K562 (cell line): ENCODE data around the gene GUCY2C. TPM values are rescaled to one million over a fixed set of nuclear protein-coding genes. Genes with fewer than 3 reads are reported as not detected.

Source experiments
- ATAC-seq: fragments of 200-7000 bp; cut with Tn5 transposase; 3 replicates; pipeline ENCODE4 v1.9.1; 2020; ENCODE audit warnings: moderate library complexity
- BruUV-seq: library from RNA; stranded (reverse); fragments of 400-500 nt; replicated peaks from 2 replicates; lab custom pipeline; 2021; lab: Mats Ljungman, UMichigan
- CTCF ChIA-PET: fragments of 300-600 bp; formaldehyde crosslinking; extraction: SDS; loops from one replicate; lab custom pipeline; 2021; ENCODE audit warnings: low intra/inter-chr PET ratio; lab: Yijun Ruan, JAX
- POLR2A ChIA-PET: fragments of 300-600, 350-650 bp; sonication (Branson Sonifier 250); formaldehyde crosslinking; extraction: SDS; loops from one replicate; lab custom pipeline; 2021; ENCODE audit warnings: antibody characterized with exemption, inconsistent platforms; lab: Yijun Ruan, JAX
- DNase-seq, 4 experiments: peaks; one replicate each; pipeline versions ENCODE4 v3.0.0 to v3.0.0-alpha.2; 2011 to 2018; ENCODE audit warnings: low spot score in 3 of 4, mixed read lengths in 3 of 4; ENCODE audit errors: extremely low read depth in 1 of 4
- FAIRE-seq: peaks from 2 replicates; lab custom pipeline; 2011; peaks lifted over from hg19 to GRCh38; lab: Jason Lieb, UNC
- H2AFZ ChIP-seq: 2 replicates; pipeline ENCODE4 v1.6.0; 2011; ENCODE audit warnings: low read depth, low read length, control low read depth, inconsistent platforms
- H3K27ac ChIP-seq: fragments of 200-600 bp; 3 replicates; pipeline ENCODE4 v1.8.0; 2011; ENCODE audit warnings: low read depth, mild to moderate bottlenecking, control low read depth, inconsistent platforms, low read length, moderate library complexity, mixed read lengths; ENCODE audit errors: extremely low read depth
- H3K27me3 ChIP-seq, 2 experiments: fragments of 300-600 bp in 1 of 2; 2 replicates in 1 of 2; 3 replicates in 1 of 2; pipeline versions ENCODE4 v1.6.0 to v1.8.0; 2011; ENCODE audit warnings: inconsistent platforms in 2 of 2, low read length in 2 of 2, mild to moderate bottlenecking in 1 of 2, mixed read lengths in 1 of 2, moderate library complexity in 1 of 2; ENCODE audit not compliant: control insufficient read depth in 2 of 2, insufficient read depth in 2 of 2
- H3K36me3 ChIP-seq: fragments of 300-600 bp; 3 replicates; pipeline ENCODE4 v1.8.0; 2011; ENCODE audit warnings: mild to moderate bottlenecking, low read length, inconsistent platforms; ENCODE audit not compliant: control insufficient read depth, insufficient read depth
- H3K4me1 ChIP-seq, 2 experiments: fragments of 200-600 bp in 1 of 2; replicated peaks in 1 of 2; 2 replicates in 1 of 2; 3 replicates in 1 of 2; pipeline versions ENCODE4 v1.5.1 to v1.8.0; 2011; ENCODE audit warnings: inconsistent platforms in 2 of 2, low read length in 2 of 2, mild to moderate bottlenecking in 1 of 2, mixed read lengths in 1 of 2, moderate library complexity in 1 of 2; ENCODE audit not compliant: control insufficient read depth in 2 of 2, insufficient read depth in 2 of 2
- H3K4me2 ChIP-seq: 2 replicates; pipeline ENCODE4 v1.6.1; 2011; ENCODE audit warnings: low read length, control low read depth, inconsistent platforms, mixed read lengths; ENCODE audit not compliant: insufficient read depth
- H3K4me3 ChIP-seq: fragments of 200-600 bp; sonication (generic), shearing (Covaris generic); 2 replicates; pipeline ENCODE4 v1.5.1; 2016; ENCODE audit warnings: control low read depth, inconsistent platforms
- H3K79me2 ChIP-seq: fragments of 200-600 bp; 3 replicates; pipeline ENCODE4 v1.8.0; 2011; ENCODE audit warnings: low read length, inconsistent platforms; ENCODE audit not compliant: control insufficient read depth, insufficient read depth
- H3K9ac ChIP-seq, 2 experiments: 2 replicates each; pipeline versions ENCODE4 v1.6.0 to v1.6.1; 2011; ENCODE audit warnings: low read depth in 2 of 2, low read length in 2 of 2, control low read depth in 1 of 2, inconsistent platforms in 1 of 2, mild to moderate bottlenecking in 1 of 2, mixed read lengths in 1 of 2; ENCODE audit not compliant: insufficient read depth in 1 of 2
- H3K9me1 ChIP-seq: one replicate; pipeline ENCODE4 v1.6.0; 2011; ENCODE audit warnings: inconsistent platforms, mild to moderate bottlenecking, low read length, moderate library complexity; ENCODE audit not compliant: control insufficient read depth, insufficient read depth
- H3K9me3 ChIP-seq: replicated peaks from 2 replicates; pipeline ENCODE4 v1.5.1; 2011; ENCODE audit warnings: low read depth, low read length, inconsistent platforms; ENCODE audit not compliant: control insufficient read depth, insufficient read depth
- H4K20me1 ChIP-seq: replicated peaks from 2 replicates; pipeline ENCODE4 v1.6.1; 2011; ENCODE audit warnings: low read length, inconsistent platforms, mixed read lengths; ENCODE audit not compliant: control insufficient read depth, insufficient read depth
- FOXK2 ChIP-seq, 2 experiments: fragments of 450-650 bp; IDR thresholded peaks in 1 of 2; conservative IDR thresholded peaks in 1 of 2; 2 replicates each; pipeline ENCODE4 v1.6.1; 2016; ENCODE audit warnings: low read depth in 2 of 2, mild to moderate bottlenecking in 1 of 2
- ZNF280B ChIP-seq: fragments of 250-450 bp; sonication (Bioruptor Pico); IDR thresholded peaks from 2 replicates; pipeline ENCODE4 v1.5.1; 2021; ENCODE audit warnings: mild to moderate bottlenecking
- WGBS: fragments of 100-300 bp; shearing (Covaris generic); methylation state at CpG from one replicate; pipeline ENCODE4 v1.1.6; 2016; ENCODE audit warnings: low coverage, mixed read lengths; ENCODE audit not compliant: insufficient coverage; ENCODE audit errors: missing lambda C conversion rate; 5-methylcytosine and 5-hydroxymethylcytosine counted together
- in situ Hi-C: fragments of 300-500 bp; cut with MboI; formaldehyde crosslinking; loops from 4 replicates; pipeline ENCODE4 v1.15.0; 2018; ENCODE audit warnings: inconsistent platforms, mixed read lengths
- intact Hi-C: fragments of 100-400 bp; cut with micrococcal nuclease; formaldehyde crosslinking; loops from 2 replicates; pipeline ENCODE4 v1.14.2; 2022
- polyA plus RNA-seq, 8 experiments: library from polyadenylated mRNA; depleted of rRNA in 4 of 8; stranded (reverse) in 5 of 8; unstranded in 3 of 8; fragments of >200 nt; fragmentation: Nextera tagmentation in 2 of 8; fragmentation: Illumina TruSeq in 1 of 8; extraction: Ambion mirVana in 2 of 8; extraction: Trizol in 1 of 8; gene quantifications; 2 replicates each; pipeline versions ENCODE4 v1.2.1 to v1.2.3, GENCODE V29; 2011 to 2014; ENCODE audit warnings: inconsistent platforms in 1 of 8, missing spikeins in 1 of 8
- total RNA-seq, 7 experiments: library from RNA; depleted of rRNA in 6 of 7; stranded (reverse); fragments of >200 nt in 6 of 7; fragmentation: Illumina TruSeq in 2 of 7; extraction: Trizol in 2 of 7; gene quantifications; 2 replicates each; pipeline versions ENCODE4 v1.2.1 to v1.2.3, GENCODE V29; 2011 to 2021; ENCODE audit warnings: low replicate concordance in 1 of 7
- TF ChIP-seq, protein P1 (sequence below): fragments of 250-450 bp; sonication (Bioruptor Pico); IDR thresholded peaks from 2 replicates; pipeline ENCODE4 v1.5.0; 2021; ENCODE audit warnings: mild to moderate bottlenecking, moderate library complexity
- TF ChIP-seq, protein P2 (sequence below): fragments of 450-650 bp; formaldehyde crosslinking; IDR thresholded peaks from 2 replicates; pipeline ENCODE4 v1.4.0; 2020; ENCODE audit warnings: mild to moderate bottlenecking, moderate library complexity

Gene GUCY2C
- total and polyA plus RNA-seq, 9 of the 15 experiments (the other 6 are each of a cell fraction or from before 2014, with no cell fraction given) = 0.01 to 0.05 (median 0.04) TPM; not detected in 6

- TF ChIP-seq, protein P1, sequence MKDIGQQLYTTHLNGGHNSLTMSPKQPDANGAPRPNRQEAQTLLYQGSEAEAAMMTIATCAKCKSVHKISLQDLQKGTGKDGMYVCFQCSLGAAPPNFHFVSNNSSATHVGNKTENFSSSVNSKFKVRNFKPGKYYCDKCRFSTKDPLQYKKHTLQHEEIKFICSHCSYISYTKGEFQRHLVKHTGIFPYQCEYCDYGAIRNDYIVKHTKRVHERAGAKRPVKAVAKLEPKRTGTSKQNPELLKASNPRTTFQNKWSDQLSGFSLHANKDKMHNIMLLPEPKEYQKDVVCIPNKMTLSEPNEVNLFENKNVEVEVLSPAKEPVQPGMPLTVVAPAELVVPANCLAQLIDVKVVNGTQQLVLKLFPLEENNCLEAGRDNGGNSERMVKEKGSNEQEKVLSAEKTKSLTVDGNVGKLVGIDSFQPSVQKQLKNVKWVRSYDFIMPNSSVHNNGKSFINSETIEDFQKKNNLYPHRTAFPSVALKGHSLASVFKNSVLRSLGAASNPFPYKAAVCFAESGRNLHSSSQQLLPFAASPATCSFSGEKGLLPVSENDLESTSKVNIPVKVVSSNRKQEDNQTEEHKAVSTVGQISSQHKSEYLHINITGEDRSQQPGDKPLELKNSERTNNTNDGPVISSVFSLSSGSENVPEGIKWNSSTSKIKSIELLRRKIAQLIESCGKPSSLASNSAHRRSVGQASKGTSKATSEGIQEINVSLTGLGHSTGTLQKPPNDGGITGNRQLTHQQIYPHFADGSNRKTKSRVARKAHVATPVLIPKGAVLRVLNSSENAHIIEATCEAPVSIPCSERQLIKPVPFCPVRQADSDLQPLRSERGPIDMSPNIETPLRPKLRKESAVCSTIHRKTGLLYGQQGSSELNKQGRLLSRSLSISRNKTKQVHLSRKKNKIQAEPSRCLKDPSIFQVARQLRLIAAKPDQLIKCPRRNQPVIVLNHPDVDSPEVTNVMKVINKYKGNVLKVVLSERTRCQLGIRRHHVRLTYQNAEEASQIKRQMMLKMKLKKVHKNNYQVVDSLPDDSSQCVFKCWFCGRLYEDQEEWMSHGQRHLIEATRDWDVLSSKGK (CRISPR knock-in tag) = no peak
- no peak for TF ChIP-seq ZNF280B
- TF ChIP-seq FOXK2 (conservative IDR thresholded peaks at IDR 0.05 in 1 of 2, IDR thresholded peaks at IDR 0.05 in 1 of 2; ENCODE audit: low read depth in 2 of 2) = no peak
These were observed 74.6 kb downstream of the GUCY2C start (continued) for GRCh38 chr12:14621826-14622225.

GRCh38 chr12:14619741-14620501 is 76.5 kb downstream of the GUCY2C start:
- Histone ChIP-seq H4K20me1 (no peaks in the 10 kb centered on the region), H3K9me3 (no peaks in the 10 kb centered on the region), H3K79me2 (no peaks in the 10 kb centered on the region), H3K27me3 (no peaks in the 10 kb centered on the region), H3K27ac (no peak overlapping the region), H2AFZ (no peak overlapping the region), H3K4me1 (no peaks in the 10 kb centered on the region), H3K4me2 (no peak overlapping the region), H3K36me3 (no peaks in the 10 kb centered on the region), H3K9me1 (no peaks in the 10 kb centered on the region), H3K9ac (no peak overlapping the region), H3K4me3 (no peak overlapping the region)
- DNase-seq = no peak
- ChIA-PET POLR2A (no interaction called here), CTCF (no interaction called here)
- intact Hi-C loops (loop anchor here (10.0 kb wide), 1 partner anchor 385 kb away; no protein-coding TSS in a partner anchor), in situ Hi-C loops (no loop called here)
- TF ChIP-seq, protein P2, sequence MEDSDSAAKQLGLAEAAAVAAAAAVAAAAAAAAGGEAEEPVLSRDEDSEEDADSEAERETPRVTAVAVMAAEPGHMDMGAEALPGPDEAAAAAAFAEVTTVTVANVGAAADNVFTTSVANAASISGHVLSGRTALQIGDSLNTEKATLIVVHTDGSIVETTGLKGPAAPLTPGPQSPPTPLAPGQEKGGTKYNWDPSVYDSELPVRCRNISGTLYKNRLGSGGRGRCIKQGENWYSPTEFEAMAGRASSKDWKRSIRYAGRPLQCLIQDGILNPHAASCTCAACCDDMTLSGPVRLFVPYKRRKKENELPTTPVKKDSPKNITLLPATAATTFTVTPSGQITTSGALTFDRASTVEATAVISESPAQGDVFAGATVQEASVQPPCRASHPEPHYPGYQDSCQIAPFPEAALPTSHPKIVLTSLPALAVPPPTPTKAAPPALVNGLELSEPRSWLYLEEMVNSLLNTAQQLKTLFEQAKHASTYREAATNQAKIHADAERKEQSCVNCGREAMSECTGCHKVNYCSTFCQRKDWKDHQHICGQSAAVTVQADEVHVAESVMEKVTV (CRISPR knock-in tag) = no peak
- BruUV-seq = no TSS peak
- 4% methylated on average over 6 of the region's 6 CpGs for WGBS
- ATAC-seq = no peak
- no peak for FAIRE-seq
